HG03432 (cell line): ENCODE measurements around the gene GSN.

Experiments used
- ATAC-seq: cut with Tn5 transposase; IDR thresholded peaks from one replicate; pipeline ENCODE4 v1.9.1; 2021; ENCODE audit warnings: mild to moderate bottlenecking, moderate library complexity; ENCODE audit not compliant: unreplicated experiment

GSN gene

DNA sequence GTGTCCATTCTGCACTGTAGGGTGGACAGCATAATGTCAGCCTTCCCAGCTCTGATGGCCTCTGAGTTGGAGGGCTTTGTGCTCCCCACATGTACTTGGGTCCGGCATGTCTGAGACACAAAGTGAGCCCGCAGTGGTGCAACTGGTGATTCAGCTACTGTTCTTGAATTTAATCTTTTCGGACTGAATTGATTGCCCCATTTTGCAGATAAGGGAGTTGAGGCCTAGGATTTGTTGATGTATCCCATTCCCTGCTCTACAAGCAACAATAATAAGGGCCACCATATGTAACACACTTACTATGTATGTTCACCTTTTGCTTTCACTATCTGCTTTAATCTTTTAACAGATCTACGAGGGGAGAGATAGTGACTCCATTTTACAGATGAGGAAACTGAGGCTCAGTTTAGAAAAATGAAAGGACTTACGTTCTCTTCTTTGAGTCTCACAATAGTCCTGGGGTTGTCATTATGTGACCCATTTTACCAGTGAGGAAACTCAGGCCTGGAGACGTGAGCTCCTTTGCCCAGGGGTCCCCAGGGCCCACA is 4.5 kb downstream of the GSN start:
- ATAC-seq: no peak

- no peak for ATAC-seq
These were observed 5.3 kb downstream of the GSN start for GRCh38 chr9:121273064-121273775.

DNA sequence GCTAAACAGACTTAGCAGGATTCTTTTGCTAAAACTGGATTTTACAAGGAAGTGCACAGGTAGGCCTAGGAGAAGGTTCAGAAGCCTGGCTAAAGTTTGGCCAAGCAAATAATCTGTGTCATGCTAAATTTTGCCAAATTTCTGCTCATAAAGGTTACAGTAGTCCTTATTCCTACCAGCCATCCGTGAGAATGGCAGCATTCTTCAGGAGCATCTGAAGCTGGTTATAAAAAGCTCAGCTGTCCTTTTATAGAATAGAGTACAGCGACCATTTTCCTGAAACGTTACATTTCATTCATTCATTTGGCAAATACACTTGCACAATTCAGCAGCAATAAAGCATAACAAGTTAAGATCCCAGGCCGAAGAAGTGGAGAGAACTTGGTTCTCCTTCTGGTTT is 6.9 kb downstream of the GSN start:
- ATAC-seq: no peak

GRCh38 chr9:121275781-121276658 is 8.1 kb downstream of the GSN start:
- no peak for ATAC-seq

DNA sequence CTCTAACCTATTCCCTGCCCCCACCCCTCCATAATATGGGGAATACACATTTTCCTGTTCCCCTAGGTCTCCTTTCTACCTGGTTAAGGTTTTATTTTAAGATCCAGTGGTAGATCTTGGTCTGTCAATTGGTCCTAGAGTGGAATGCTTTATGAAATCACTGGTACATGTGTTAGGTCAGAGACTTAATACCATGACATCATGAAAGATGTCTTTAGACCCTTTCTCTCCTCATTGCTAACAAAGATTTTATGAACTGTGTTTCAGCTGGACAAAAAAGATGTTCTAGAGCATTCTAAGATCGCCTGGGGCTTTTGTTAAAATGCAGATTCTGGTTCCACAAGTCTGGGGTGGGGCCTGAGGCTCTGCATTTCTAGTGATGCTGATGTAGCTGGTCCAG is 9.1 kb downstream of the GSN start:
- no peak for ATAC-seq

GRCh38 chr9:121277518-121278295 is 9.7 kb downstream of the GSN start:
- ATAC-seq: no peak

DNA sequence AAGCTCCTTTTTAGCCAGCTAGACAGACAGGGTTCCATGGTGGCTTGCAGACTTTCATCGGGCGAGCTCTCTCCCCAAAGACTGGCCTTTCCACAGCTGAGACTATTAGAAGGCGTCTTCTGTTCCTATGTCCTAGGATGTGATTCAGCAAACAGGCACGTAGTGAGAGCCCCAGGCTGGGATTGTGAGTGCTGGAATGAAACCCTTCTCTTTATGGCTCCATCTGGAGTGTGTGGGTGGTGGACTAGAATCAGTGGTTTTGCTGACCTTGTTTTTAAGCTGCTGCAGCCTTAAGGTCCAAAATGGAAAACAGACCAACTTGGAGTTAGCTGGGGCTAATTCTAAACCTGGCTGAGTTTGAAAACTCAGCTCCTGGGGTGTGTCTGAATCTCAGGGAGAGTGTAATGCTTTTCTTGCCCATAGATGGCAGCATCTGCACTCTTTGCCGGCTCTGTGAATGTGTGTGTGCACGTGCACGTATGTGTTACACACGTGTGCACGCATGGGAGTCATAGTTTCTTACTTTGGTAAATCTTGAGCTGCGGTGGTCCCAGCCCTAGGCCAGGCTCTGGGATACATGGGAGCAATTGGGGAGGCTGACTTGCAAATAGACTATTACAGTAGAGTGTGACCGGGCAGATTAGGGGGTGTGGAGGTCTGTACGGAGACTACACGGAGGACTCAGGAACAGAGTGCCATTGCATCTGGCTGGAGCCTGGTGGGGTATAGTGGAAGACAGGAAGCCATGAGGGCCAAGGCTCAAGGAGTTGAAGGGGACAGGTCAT is 10.7 kb downstream of the GSN start:
- ATAC-seq: peak; percentile 66

GRCh38 chr9:121279776-121280388 is 11.9 kb downstream of the GSN start:
- no peak for ATAC-seq

- ATAC-seq: no peak
These were observed 13.0 kb downstream of the GSN start for GRCh38 chr9:121280715-121281613.

- ATAC-seq: no peak
These were observed 13.8 kb downstream of the GSN start for GRCh38 chr9:121281614-121282276.

DNA sequence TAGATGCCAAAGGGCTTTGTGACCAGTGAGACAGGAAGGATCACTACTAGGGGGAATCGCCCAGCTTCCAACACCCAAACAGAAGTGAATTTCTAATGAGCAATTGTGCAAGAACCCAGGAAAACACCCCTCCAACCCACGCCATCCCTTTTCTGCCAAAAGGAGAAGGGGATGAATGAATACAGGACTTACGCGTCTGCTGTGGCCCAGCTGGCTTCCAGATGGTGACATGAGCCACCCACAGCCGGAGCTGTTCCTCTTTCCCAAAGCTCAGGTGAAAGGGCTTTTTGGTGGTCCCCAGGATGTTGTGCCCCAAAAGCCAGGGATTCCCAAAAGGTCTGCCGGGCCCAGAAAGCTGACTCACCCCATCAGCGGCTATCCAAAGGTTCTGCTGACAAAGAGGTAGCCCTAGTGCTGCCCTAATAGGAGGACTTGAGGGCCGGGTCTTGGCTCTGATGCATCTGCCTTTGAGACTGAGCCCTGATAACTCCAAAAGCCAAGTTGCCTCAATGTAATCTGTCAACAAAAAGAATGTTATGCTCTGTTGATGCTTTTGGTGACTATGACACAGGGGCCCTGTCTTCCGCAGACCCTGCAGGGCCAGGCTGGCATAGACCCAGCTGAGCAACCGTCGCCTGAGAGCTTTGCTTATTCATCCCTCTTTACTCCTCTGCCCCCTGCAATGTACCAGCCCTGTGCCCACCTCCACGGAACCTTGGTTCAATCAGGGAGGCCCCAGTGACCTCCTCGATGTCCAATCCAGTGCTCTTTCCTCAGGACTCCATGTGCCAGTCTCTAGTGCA is 14.5 kb downstream of the GSN start:
- no peak for ATAC-seq

DNA sequence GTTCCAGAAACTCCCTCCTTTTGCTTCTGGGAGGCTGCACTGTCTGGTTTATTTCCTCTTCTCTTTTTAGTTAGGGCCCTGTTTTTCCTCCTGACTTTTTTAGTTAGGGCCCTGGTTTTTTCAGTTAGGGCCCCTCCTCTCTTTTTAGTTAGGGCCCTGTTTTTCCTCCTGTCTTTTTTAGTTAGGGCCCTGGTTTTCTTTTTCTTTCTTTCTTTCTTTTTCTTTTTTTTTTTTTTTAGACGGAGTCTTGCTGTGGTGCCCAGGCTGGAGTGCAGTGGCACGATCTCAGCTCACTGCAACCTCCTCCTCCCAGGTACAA is 15.1 kb downstream of the GSN start:
- ATAC-seq: no peak

GRCh38 chr9:121283856-121284732 is 16.1 kb downstream of the GSN start:
- no peak for ATAC-seq

DNA sequence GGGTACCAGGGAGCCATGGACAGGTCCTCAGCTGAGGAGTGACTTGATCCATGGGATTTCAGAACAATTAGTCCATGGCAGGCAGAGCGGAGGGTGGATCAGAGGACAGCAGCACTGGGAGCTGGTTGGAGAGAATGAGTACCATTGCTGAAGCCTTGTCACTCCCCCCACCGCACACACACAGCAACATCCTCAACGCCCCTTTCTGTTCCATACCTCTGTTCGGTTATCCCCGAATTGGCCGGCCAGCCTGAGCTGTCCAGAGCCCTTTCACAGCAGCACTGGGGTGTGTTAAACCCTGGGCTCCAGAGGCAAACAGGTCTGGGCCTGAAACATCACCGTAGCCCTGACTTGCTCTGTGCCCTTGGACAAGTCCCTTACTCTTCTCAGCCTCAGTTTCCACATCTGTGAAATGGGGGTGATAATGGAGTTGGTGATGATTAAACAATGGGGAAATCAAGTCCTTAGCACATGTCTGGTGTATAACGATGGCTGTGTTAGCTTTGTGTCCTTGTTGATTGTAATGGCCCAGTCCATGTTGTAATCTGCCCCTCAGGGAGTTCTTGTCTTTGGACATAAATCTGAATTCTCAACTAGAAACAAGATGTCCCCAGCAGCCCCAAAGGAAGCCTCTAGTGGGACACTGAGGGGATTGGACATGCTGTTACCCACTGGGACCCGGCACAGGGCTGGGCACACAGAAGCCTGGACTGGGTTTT is 16.9 kb downstream of the GSN start:
- no peak for ATAC-seq

- no peak for ATAC-seq
These were observed 18.1 kb downstream of the GSN start for GRCh38 chr9:121285835-121286687.

GRCh38 chr9:121286688-121286972 is 18.7 kb downstream of the GSN start:
- ATAC-seq: no peak
